HCT116 (cell line): ENCODE results near the gene CYB5D1. TPM values are rescaled to one million over a fixed set of nuclear protein-coding genes. Genes with fewer than 3 reads are reported as not detected.

ENCODE experiments used
- ATAC-seq: fragments of 200-7000 bp; cut with Tn5 transposase; 2 replicates; pipeline ENCODE4 v1.9.1; 2020; ENCODE audit warnings: mild to moderate bottlenecking, moderate library complexity
- BruUV-seq: library from RNA; stranded (reverse); fragments of 400-500 nt; replicated peaks from 2 replicates; lab custom pipeline; 2021; lab: Mats Ljungman, UMichigan
- CTCF ChIA-PET: fragments of 300-600 bp; sonication (Branson Sonifier 250); formaldehyde crosslinking; loops from one replicate; lab custom pipeline; 2021; ENCODE audit warnings: antibody characterized with exemption; lab: Charles Lee
- POLR2A ChIA-PET: fragments of 300-600, 350-600 bp; sonication (Branson Sonifier 250); formaldehyde crosslinking; loops from one replicate; lab custom pipeline; 2021; ENCODE audit warnings: antibody characterized with exemption; lab: Charles Lee
- RAD21 ChIA-PET, 2 experiments: fragments of 300-600 bp; sonication (Branson Sonifier 250); formaldehyde crosslinking; loops; one replicate each; lab custom pipeline; 2023; ENCODE audit warnings: low total read pairs in 2 of 2; ENCODE audit not compliant: uncharacterized antibody in 2 of 2, unreplicated experiment in 2 of 2, low non-redundant PET in 1 of 2; lab: Charles Lee
- DNase-seq: peaks from one replicate; pipeline ENCODE4 v3.0.0-alpha.2; 2010; ENCODE audit warnings: low read depth, low spot score
- H2AFZ ChIP-seq: fragments of 200-600 bp; shearing (Covaris generic), sonication (generic); 2 replicates; pipeline ENCODE4 v1.6.1; 2017; ENCODE audit warnings: low read depth, mixed run types, mixed read lengths, antibody characterized with exemption, low read length; ENCODE audit not compliant: poor library complexity, severe bottlenecking
- H3K27ac ChIP-seq: 2 replicates; pipeline ENCODE4 v1.5.1; 2012; ENCODE audit warnings: low read depth, low read length
- H3K27me3 ChIP-seq: fragments of 200-600 bp; sonication (generic); 2 replicates; pipeline ENCODE4 v1.6.1; 2016; ENCODE audit warnings: mixed run types, low read length, mixed read lengths; ENCODE audit not compliant: insufficient read depth
- H3K36me3 ChIP-seq, 2 experiments: fragments of 200-500 bp in 1 of 2; fragments of 200-600 bp in 1 of 2; sonication (Bioruptor generic) in 1 of 2; sonication (generic) in 1 of 2; 2 replicates each; pipeline versions ENCODE4 v1.5.1 to v1.6.1; 2014 to 2016; ENCODE audit warnings: low read length in 2 of 2, inconsistent platforms in 1 of 2, mixed read lengths in 1 of 2, mixed run types in 1 of 2; ENCODE audit not compliant: insufficient read depth in 2 of 2, control insufficient read depth in 1 of 2
- H3K4me1 ChIP-seq, 2 experiments: fragments of 200-600 bp in 1 of 2; sonication (generic) in 1 of 2; 2 replicates each; pipeline versions ENCODE4 v1.5.1 to v1.6.1; 2012 to 2017; ENCODE audit warnings: low read length in 2 of 2, inconsistent platforms in 1 of 2, mild to moderate bottlenecking in 1 of 2, mixed read lengths in 1 of 2, mixed run types in 1 of 2, moderate library complexity in 1 of 2; ENCODE audit not compliant: insufficient read depth in 2 of 2, control insufficient read depth in 1 of 2
- H3K4me2 ChIP-seq: fragments of 200-600 bp; sonication (generic); 2 replicates; pipeline ENCODE4 v1.6.1; 2017; ENCODE audit warnings: mixed run types, low read length, mixed read lengths
- H3K4me3 ChIP-seq, 2 experiments: fragments of 200-600 bp in 1 of 2; sonication (generic) in 1 of 2; replicated peaks in 1 of 2; 2 replicates each; pipeline ENCODE4 v1.5.1; 2011 to 2016; ENCODE audit warnings: low read length in 2 of 2, control low read depth in 1 of 2, low read depth in 1 of 2, mild to moderate bottlenecking in 1 of 2, mixed read lengths in 1 of 2, mixed run types in 1 of 2
- H3K79me2 ChIP-seq: fragments of 200-600 bp; sonication (generic); 2 replicates; pipeline ENCODE4 v1.6.1; 2017; ENCODE audit warnings: mild to moderate bottlenecking, mixed run types, low read length, moderate library complexity, mixed read lengths; ENCODE audit not compliant: insufficient read depth
- H3K9ac ChIP-seq: fragments of 200-600 bp; sonication (generic); 2 replicates; pipeline ENCODE4 v1.6.1; 2016; ENCODE audit warnings: low read length, mixed read lengths
- H3K9me2 ChIP-seq: fragments of 200-600 bp; sonication (generic), shearing (Covaris generic); 2 replicates; pipeline ENCODE4 v1.6.1; 2017; ENCODE audit warnings: mixed run types, mild to moderate bottlenecking, moderate library complexity; ENCODE audit not compliant: insufficient read depth
- H3K9me3 ChIP-seq, 2 experiments: fragments of 200-500 bp in 1 of 2; fragments of 200-600 bp in 1 of 2; sonication (Bioruptor generic) in 1 of 2; sonication (generic) in 1 of 2; 2 replicates each; pipeline ENCODE4 v1.6.1; 2014 to 2017; ENCODE audit warnings: low read length in 2 of 2, mixed read lengths in 2 of 2, inconsistent platforms in 1 of 2, low read depth in 1 of 2, mild to moderate bottlenecking in 1 of 2, mixed run types in 1 of 2, moderate library complexity in 1 of 2; ENCODE audit not compliant: control insufficient read depth in 1 of 2, insufficient read depth in 1 of 2
- H4K20me1 ChIP-seq: fragments of 200-600 bp; sonication (generic), shearing (Covaris generic); 2 replicates; pipeline ENCODE4 v1.6.1; 2017; ENCODE audit warnings: mixed run types, mild to moderate bottlenecking, moderate library complexity; ENCODE audit not compliant: insufficient read depth
- CBX3 ChIP-seq: IDR thresholded peaks from 2 replicates; pipeline ENCODE4 v1.6.1; 2012; ENCODE audit warnings: low read depth
- CEBPB ChIP-seq: IDR thresholded peaks from 2 replicates; pipeline ENCODE4 v1.6.1; 2012; ENCODE audit warnings: low read depth
- EGR1 ChIP-seq: IDR thresholded peaks from 2 replicates; pipeline ENCODE4 v1.6.1; 2012; ENCODE audit warnings: low read depth
- EZH2phosphoT487 ChIP-seq: fragments of 200-600 bp; IDR thresholded peaks from 2 replicates; pipeline ENCODE4 v1.6.1; 2018; ENCODE audit warnings: antibody characterized with exemption, borderline replicate concordance
- FOSL1 ChIP-seq: IDR thresholded peaks from 2 replicates; pipeline ENCODE4 v1.6.1; 2012; ENCODE audit warnings: low read depth
- POLR2A ChIP-seq: IDR thresholded peaks from 2 replicates; pipeline ENCODE4 v1.7.0; 2011; ENCODE audit warnings: borderline replicate concordance; ENCODE audit not compliant: insufficient read depth, insufficient read length; ENCODE audit errors: extremely low read depth
- POLR2AphosphoS5 ChIP-seq: IDR thresholded peaks from 2 replicates; pipeline ENCODE4 v1.6.1; 2011; ENCODE audit warnings: mild to moderate bottlenecking, low read depth, low read length, moderate library complexity
- RAD21 ChIP-seq: IDR thresholded peaks from 2 replicates; pipeline ENCODE4 v1.6.1; 2012; ENCODE audit warnings: low read depth, mild to moderate bottlenecking
- SP1 ChIP-seq: IDR thresholded peaks from 2 replicates; pipeline ENCODE4 v1.6.1; 2012; ENCODE audit warnings: low read depth
- SRF ChIP-seq: IDR thresholded peaks from 2 replicates; pipeline ENCODE4 v1.6.1; 2012; ENCODE audit warnings: low read depth
- TCF7L2 ChIP-seq: IDR thresholded peaks from 2 replicates; pipeline ENCODE4 v1.7.0; 2011; ENCODE audit warnings: borderline replicate concordance, inconsistent platforms; ENCODE audit not compliant: insufficient read depth, insufficient read length; ENCODE audit errors: extremely low read depth
- ZFX ChIP-seq: fragments of 450-650 bp; IDR thresholded peaks from 2 replicates; pipeline ENCODE4 v1.6.1; 2017
- ZNF274 ChIP-seq: fragments of 200-500 bp; sonication (Bioruptor generic); IDR thresholded peaks from 2 replicates; pipeline ENCODE4 v1.6.1; 2014; ENCODE audit warnings: mild to moderate bottlenecking, low read depth, low read length, inconsistent platforms
- intact Hi-C: fragments of 100-400 bp; cut with micrococcal nuclease; formaldehyde crosslinking; loops from 2 replicates; pipeline ENCODE4 v1.10.0; 2022
- total RNA-seq: library from RNA; stranded (reverse); gene quantifications from one replicate; pipeline ENCODE4 v1.2.1, GENCODE V29; 2021; ENCODE audit not compliant: unreplicated experiment
- TF ChIP-seq, protein P1 (sequence below): IDR thresholded peaks from 2 replicates; pipeline ENCODE4 v1.6.1; 2012
- TF ChIP-seq, protein P2 (sequence below): IDR thresholded peaks from 2 replicates; pipeline ENCODE4 v1.6.1; 2012
- TF ChIP-seq, protein P3 (sequence below): IDR thresholded peaks from 2 replicates; pipeline ENCODE4 v1.6.1; 2011; ENCODE audit warnings: mild to moderate bottlenecking, low read length, moderate library complexity; ENCODE audit not compliant: insufficient replicate concordance; ENCODE audit errors: extremely low read depth

CYB5D1 gene
- total RNA-seq, 1 experiment from 2014 or later = 21.5 TPM

DNA sequence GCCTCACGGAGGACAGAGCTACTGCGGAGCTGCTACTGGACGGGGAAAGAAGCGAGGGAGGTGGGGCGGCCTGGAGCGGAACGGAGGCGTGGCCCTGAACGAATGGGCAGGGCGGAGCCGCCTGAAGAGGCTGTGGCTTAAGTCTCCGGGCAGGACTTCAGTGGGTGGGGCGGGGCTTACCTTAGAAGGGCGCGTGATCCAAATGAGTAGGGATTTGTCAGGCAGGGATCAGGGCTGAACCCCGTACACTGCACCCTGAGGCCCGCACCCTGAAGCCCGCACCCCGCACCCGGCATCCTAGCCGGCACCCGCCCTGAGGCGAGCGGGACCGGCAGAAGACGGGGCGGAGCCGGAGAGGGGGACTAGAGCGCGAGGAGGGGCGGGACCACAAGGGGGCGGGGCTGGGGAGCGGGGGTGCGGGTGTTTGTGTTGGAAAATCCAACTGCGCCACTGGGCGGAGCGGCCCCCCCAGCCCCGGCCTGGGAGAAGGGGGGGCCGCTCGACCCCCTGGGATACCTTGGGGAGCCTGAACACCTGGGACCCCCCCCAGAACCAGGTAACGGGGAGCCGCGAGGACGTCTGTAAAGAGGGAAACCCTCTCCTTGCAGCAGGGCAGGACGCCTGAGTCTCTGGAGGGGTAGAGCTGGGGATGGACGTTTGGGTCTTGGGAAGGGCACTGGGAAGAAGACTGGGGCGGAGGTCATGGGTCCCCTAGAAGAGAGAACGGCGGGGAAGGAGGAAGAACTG lies 23.8 kb upstream of the CYB5D1 start, which contains the start of gene KDM6B:
KDM6B (plus strand) TSS at position 423 of the 747 bp plus-strand sequence. CDS start 11,338 bp downstream, outside the sequence.
- BruUV-seq = no TSS peak
- peaks cover 20 to 52% of the 10 kb centered on the region in 2 experiments for H3K4me1 ChIP-seq
- peaks cover 8% of the 10 kb centered on the region; the same call in 1 of the 2 replicates for H3K79me2 ChIP-seq
- no peaks in the 10 kb centered on the region for H3K36me3 ChIP-seq
- H3K9me3 ChIP-seq = no peaks in the 10 kb centered on the region
- no peaks in the 10 kb centered on the region for H3K9me2 ChIP-seq
- peak within 1 kb of the TSS; percentile 99 for H3K4me2 ChIP-seq
- H2AFZ ChIP-seq = peak within 1 kb of the TSS; percentile 65
- CTCF ChIA-PET = interaction anchor here (0.6 to 1.9 kb wide), 9 partner anchors 8 to 155 kb away, joined by 3 to 25 read pairs (median 3); partner anchors contain the start of genes CYB5D1 and NAA38
- intact Hi-C loops = loop anchor here (2.0 kb wide), 2 partner anchors 23 to 53 kb away; partner anchors contain the start of gene NAA38
- RAD21 ChIA-PET = interaction anchor here (1.0 kb wide), 2 partner anchors 11 to 90 kb away, joined by 3 to 5 read pairs; no protein-coding TSS in a partner anchor
- DNase-seq = peak; percentile 80
- POLR2A ChIA-PET = interaction anchor here (1.0 to 3.1 kb wide), 5 partner anchors 9 to 23 kb away, joined by 3 to 20 read pairs (median 7); partner anchors contain the start of gene NAA38
- peak within 1 kb of the TSS; percentile 97 for H3K9ac ChIP-seq
- H3K27me3 ChIP-seq = no peaks in the 10 kb centered on the region
- H3K27ac ChIP-seq = peak within 1 kb of the TSS; percentile 98
- peak within 1 kb of the TSS; percentile 74 to 82 for H3K4me3 ChIP-seq
- ATAC-seq = peak; percentile 70
- TF ChIP-seq EZH2phosphoT487 = no peak
- TF ChIP-seq, protein P1, sequence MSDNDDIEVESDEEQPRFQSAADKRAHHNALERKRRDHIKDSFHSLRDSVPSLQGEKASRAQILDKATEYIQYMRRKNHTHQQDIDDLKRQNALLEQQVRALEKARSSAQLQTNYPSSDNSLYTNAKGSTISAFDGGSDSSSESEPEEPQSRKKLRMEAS = no peak
- TF ChIP-seq POLR2AphosphoS5 = no peak; the same call in 1 of the 2 replicates
- TF ChIP-seq TCF7L2 = no peak
- TF ChIP-seq RAD21 = no peak
- TF ChIP-seq CBX3 = no peak
- no peak for TF ChIP-seq ZFX
- TF ChIP-seq, protein P2, sequence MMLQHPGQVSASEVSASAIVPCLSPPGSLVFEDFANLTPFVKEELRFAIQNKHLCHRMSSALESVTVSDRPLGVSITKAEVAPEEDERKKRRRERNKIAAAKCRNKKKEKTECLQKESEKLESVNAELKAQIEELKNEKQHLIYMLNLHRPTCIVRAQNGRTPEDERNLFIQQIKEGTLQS = no peak
- TF ChIP-seq SRF = no peak
- TF ChIP-seq POLR2A = no peak
- TF ChIP-seq FOSL1 = no peak
- TF ChIP-seq SP1 = no peak
- TF ChIP-seq, protein P3, sequence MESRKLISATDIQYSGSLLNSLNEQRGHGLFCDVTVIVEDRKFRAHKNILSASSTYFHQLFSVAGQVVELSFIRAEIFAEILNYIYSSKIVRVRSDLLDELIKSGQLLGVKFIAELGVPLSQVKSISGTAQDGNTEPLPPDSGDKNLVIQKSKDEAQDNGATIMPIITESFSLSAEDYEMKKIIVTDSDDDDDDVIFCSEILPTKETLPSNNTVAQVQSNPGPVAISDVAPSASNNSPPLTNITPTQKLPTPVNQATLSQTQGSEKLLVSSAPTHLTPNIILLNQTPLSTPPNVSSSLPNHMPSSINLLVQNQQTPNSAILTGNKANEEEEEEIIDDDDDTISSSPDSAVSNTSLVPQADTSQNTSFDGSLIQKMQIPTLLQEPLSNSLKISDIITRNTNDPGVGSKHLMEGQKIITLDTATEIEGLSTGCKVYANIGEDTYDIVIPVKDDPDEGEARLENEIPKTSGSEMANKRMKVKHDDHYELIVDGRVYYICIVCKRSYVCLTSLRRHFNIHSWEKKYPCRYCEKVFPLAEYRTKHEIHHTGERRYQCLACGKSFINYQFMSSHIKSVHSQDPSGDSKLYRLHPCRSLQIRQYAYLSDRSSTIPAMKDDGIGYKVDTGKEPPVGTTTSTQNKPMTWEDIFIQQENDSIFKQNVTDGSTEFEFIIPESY = no peak
- TF ChIP-seq EGR1 = no peak
- no peak for TF ChIP-seq ZNF274
- TF ChIP-seq CEBPB = no peak
- no peaks in the 10 kb centered on the region for H4K20me1 ChIP-seq
